Endothelial cell of umbilical vein (primary cell): ENCODE results near the gene IKZF1.

Source experiments
- EZH2 ChIP-seq: IDR thresholded peaks from 2 replicates; pipeline ENCODE4 v1.6.1; 2012; ENCODE audit warnings: borderline replicate concordance, low read depth, mild to moderate bottlenecking, moderate library complexity, low read length, inconsistent platforms; ENCODE audit not compliant: severe bottlenecking
- FOS ChIP-seq: IDR thresholded peaks from 2 replicates; pipeline ENCODE4 v1.6.1; 2011; ENCODE audit warnings: mild to moderate bottlenecking, low read length, moderate library complexity, borderline replicate concordance; ENCODE audit not compliant: insufficient read depth
- GATA2 ChIP-seq: IDR thresholded peaks from 2 replicates; pipeline ENCODE4 v1.7.0; 2011; ENCODE audit warnings: low read depth, mild to moderate bottlenecking, moderate library complexity, mixed read lengths, low read length; ENCODE audit not compliant: insufficient read length, insufficient read depth
- JUN ChIP-seq: IDR thresholded peaks from 2 replicates; pipeline ENCODE4 v1.6.1; 2011; ENCODE audit warnings: borderline replicate concordance, low read depth; ENCODE audit not compliant: insufficient read length, insufficient read depth
- MYC ChIP-seq: IDR thresholded peaks from one replicate; pipeline ENCODE4 v1.6.1; 2011; ENCODE audit warnings: mild to moderate bottlenecking, low read depth, low read length
- POLR2A ChIP-seq: IDR thresholded peaks from 2 replicates; pipeline ENCODE4 v1.6.1; 2012; ENCODE audit warnings: low read depth, mild to moderate bottlenecking, control low read depth, low read length
- POLR2AphosphoS5 ChIP-seq: IDR thresholded peaks from 2 replicates; pipeline ENCODE4 v1.6.1; 2012; ENCODE audit warnings: low read depth, mild to moderate bottlenecking, control low read depth, low read length, moderate library complexity; ENCODE audit not compliant: insufficient read depth
- TF ChIP-seq, protein P1 (sequence below), 2 donors: IDR thresholded peaks; 1 replicate in 1 of 2; 2 replicates in 1 of 2; pipeline ENCODE4 v1.5.1; 2011; ENCODE audit warnings: low read length in 2 of 2, mild to moderate bottlenecking in 2 of 2, moderate library complexity in 2 of 2, control low read depth in 1 of 2, inconsistent platforms in 1 of 2, low read depth in 1 of 2; ENCODE audit not compliant: insufficient read depth in 1 of 2; ENCODE audit errors: extremely low read depth in 1 of 2
- TF ChIP-seq, protein P2 (sequence below): IDR thresholded peaks from 2 replicates; pipeline ENCODE4 v1.6.1; 2011; ENCODE audit not compliant: insufficient read depth, insufficient read length

DNA sequence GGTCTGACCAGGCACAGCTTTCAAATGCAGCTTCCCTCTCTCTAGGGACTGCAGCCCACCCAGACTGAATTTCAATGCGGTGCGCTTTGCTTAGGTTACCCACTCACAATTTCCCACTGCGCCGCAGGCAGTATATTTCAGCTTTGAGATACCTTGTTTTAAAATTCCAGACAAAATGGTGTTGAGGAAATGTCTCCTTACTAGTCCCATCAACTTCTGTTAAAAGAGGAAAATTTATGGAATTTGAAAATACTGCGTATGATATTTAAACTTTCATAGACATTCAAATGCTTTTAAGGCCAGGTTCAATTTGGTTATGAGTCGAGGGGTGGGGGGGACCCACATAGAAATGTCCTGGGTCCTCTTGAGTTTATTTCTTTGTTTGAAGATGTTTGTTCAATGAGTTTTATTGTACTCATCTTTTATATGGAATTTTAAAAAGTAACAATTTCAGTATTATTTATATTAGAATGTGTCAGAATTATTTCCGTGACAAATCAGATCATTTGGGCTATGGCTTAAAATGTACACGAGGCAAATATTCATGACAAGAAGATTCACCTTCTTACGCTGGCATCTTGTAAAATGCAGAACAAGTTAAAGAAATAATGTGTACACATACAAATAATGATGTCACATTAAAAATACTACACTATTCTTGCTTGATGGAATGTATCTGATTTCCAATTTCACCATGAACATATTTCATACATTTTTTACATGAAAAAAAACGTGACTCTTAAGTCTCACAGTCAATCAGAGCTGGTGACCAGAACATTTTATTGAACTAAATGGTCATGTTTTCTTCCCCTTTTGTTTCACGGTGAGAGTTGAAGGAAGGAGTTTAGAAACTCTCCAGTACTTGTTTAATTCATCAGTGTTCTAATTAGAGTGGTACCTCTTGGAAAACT is 1.3 kb downstream of the IKZF1 start:
- no peak for TF ChIP-seq POLR2A
- TF ChIP-seq, protein P1, sequence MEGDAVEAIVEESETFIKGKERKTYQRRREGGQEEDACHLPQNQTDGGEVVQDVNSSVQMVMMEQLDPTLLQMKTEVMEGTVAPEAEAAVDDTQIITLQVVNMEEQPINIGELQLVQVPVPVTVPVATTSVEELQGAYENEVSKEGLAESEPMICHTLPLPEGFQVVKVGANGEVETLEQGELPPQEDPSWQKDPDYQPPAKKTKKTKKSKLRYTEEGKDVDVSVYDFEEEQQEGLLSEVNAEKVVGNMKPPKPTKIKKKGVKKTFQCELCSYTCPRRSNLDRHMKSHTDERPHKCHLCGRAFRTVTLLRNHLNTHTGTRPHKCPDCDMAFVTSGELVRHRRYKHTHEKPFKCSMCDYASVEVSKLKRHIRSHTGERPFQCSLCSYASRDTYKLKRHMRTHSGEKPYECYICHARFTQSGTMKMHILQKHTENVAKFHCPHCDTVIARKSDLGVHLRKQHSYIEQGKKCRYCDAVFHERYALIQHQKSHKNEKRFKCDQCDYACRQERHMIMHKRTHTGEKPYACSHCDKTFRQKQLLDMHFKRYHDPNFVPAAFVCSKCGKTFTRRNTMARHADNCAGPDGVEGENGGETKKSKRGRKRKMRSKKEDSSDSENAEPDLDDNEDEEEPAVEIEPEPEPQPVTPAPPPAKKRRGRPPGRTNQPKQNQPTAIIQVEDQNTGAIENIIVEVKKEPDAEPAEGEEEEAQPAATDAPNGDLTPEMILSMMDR (IDR thresholded peaks at IDR 0.05; ENCODE audit: extremely low read depth in 1 of 2, insufficient read depth in 1 of 2, low read depth in 1 of 2, low read length in 2 of 2), result no peak
- TF ChIP-seq GATA2, result no peak
- no peak for TF ChIP-seq POLR2AphosphoS5
- TF ChIP-seq JUN, result no peak
- TF ChIP-seq EZH2, result no peak
- TF ChIP-seq, protein P2, sequence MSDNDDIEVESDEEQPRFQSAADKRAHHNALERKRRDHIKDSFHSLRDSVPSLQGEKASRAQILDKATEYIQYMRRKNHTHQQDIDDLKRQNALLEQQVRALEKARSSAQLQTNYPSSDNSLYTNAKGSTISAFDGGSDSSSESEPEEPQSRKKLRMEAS, result no peak
- TF ChIP-seq FOS, result no peak
- no peak for TF ChIP-seq MYC
